Cardiac muscle cell (in vitro differentiated cells and primary cell): ENCODE measurements around the gene TRIO. TPM values are rescaled to one million over a fixed set of nuclear protein-coding genes. Genes with fewer than 3 reads are reported as not detected.

Experiments used
- DNase-seq, 2 donors: peaks; one replicate each; pipeline versions ENCODE4 v3.0.0 to v3.0.0-alpha.2; 2010 to 2017; ENCODE audit warnings: low read depth in 1 of 2, low spot score in 1 of 2
- H3K27ac ChIP-seq: fragments of 200-600 bp; sonication (generic); 2 replicates; pipeline ENCODE4 v1.5.1; 2016
- H3K27me3 ChIP-seq: fragments of 200-600 bp; sonication (generic); 2 replicates; pipeline ENCODE4 v1.6.0; 2016; ENCODE audit warnings: control low read depth
- H3K36me3 ChIP-seq: fragments of 200-600 bp; sonication (generic); 2 replicates; pipeline ENCODE4 v1.5.1; 2016; ENCODE audit warnings: control low read depth
- H3K4me1 ChIP-seq: fragments of 200-600 bp; sonication (generic); 2 replicates; pipeline ENCODE4 v1.8.1; 2017; ENCODE audit warnings: low read depth, mild to moderate bottlenecking, mixed run types
- H3K4me3 ChIP-seq: fragments of 200-600 bp; sonication (generic); 2 replicates; pipeline ENCODE4 v1.5.1; 2016; ENCODE audit warnings: mild to moderate bottlenecking
- H3K9me3 ChIP-seq: fragments of 200-600 bp; sonication (generic); 2 replicates; pipeline ENCODE4 v1.5.1; 2017; ENCODE audit warnings: low read depth, mild to moderate bottlenecking, control low read depth
- CTCF ChIP-seq: IDR thresholded peaks from 2 replicates; pipeline ENCODE4 v1.5.1; 2012; ENCODE audit warnings: low read depth, mild to moderate bottlenecking, low read length
- polyA plus RNA-seq: library from polyadenylated mRNA; unstranded; fragments of >200 nt; fragmentation: Nextera tagmentation; extraction: Ambion mirVana; gene quantifications from 2 replicates; pipeline ENCODE4 v1.2.1, GENCODE V29; 2016
- total RNA-seq: library from RNA; depleted of rRNA; stranded (reverse); fragments of >200 nt; gene quantifications from 2 replicates; pipeline ENCODE4 v1.2.3, GENCODE V29; 2016

TRIO gene
- total and polyA plus RNA-seq, 2 experiments from 2014 or later: 15.5 to 104 TPM

- no peak for TF ChIP-seq CTCF
- H3K9me3 ChIP-seq: no peaks in the 10 kb centered on the region
- no peak overlapping the region for H3K27ac ChIP-seq
- no peak overlapping the region for H3K4me3 ChIP-seq
- DNase-seq: no peak
- H3K27me3 ChIP-seq: no peaks in the 10 kb centered on the region
- peaks cover 28% of the 10 kb centered on the region for H3K4me1 ChIP-seq
- H3K36me3 ChIP-seq: no peaks in the 10 kb centered on the region
These were observed 118.9 kb downstream of the TRIO start for GRCh38 chr5:14261856-14262611.

DNA sequence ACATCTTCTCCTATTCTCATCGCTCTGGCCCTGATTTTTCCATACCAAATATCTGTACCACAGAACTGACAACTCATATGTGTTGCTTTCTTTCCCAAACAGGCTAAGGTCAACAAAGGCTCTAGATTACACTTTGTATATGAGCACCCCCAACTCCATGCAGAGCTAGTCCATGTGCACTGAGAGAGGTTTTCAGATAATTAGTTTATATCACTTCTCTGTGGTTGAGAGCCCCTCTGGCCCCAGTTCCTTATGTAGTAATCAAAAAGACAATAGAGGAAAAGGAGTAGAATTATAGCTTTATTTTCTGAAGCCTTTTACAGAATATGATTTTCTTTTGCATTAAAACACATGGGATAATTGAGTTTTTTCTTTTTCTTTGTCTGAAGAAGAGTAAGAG is 120.0 kb downstream of the TRIO start:
- Histone ChIP-seq H3K27me3 (no peaks in the 10 kb centered on the region), H3K4me3 (no peak overlapping the region), H3K4me1 (peaks cover 33% of the 10 kb centered on the region), H3K27ac (no peak overlapping the region), H3K9me3 (no peaks in the 10 kb centered on the region), H3K36me3 (no peaks in the 10 kb centered on the region)
- no peak for DNase-seq
- no peak for TF ChIP-seq CTCF

GRCh38 chr5:14263699-14264098 is 120.6 kb downstream of the TRIO start:
- no peaks in the 10 kb centered on the region for H3K36me3 ChIP-seq
- no peak overlapping the region for H3K27ac ChIP-seq
- no peak overlapping the region for H3K4me3 ChIP-seq
- H3K9me3 ChIP-seq: no peaks in the 10 kb centered on the region
- TF ChIP-seq CTCF: no peak
- DNase-seq: no peak
- peaks cover 39% of the 10 kb centered on the region for H3K4me1 ChIP-seq
- no peaks in the 10 kb centered on the region for H3K27me3 ChIP-seq

GRCh38 chr5:14264605-14265316 is 121.6 kb downstream of the TRIO start:
- no peaks in the 10 kb centered on the region for H3K9me3 ChIP-seq
- no peaks in the 10 kb centered on the region for H3K27me3 ChIP-seq
- DNase-seq: peak; percentile 93
- peak overlapping the region; percentile 20 for H3K27ac ChIP-seq
- no peak for TF ChIP-seq CTCF
- peak overlapping the region; percentile 22 for H3K4me3 ChIP-seq
- no peaks in the 10 kb centered on the region for H3K36me3 ChIP-seq
- peaks cover 50% of the 10 kb centered on the region for H3K4me1 ChIP-seq

DNA sequence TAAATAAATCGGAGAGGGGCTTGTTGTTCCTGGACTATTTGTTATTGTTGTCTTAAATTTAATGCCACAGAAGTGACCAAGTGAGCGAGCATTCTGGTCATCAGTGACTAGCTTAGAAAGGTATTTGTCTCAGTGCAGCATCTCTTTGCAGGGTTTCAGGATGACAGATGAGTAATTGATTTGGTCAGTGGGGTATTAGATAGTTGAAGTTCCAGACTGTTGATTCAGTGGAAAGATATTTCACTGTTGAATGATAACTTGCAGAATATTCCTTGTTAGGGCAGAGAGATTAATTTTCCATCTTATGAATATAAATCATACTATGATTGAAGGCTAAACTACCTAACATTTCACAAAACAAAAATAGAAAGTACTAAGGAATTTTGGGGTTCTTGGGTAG is 122.4 kb downstream of the TRIO start:
- no peaks in the 10 kb centered on the region for H3K36me3 ChIP-seq
- no peaks in the 10 kb centered on the region for H3K9me3 ChIP-seq
- peaks cover 55% of the 10 kb centered on the region for H3K4me1 ChIP-seq
- no peak overlapping the region for H3K4me3 ChIP-seq
- no peaks in the 10 kb centered on the region for H3K27me3 ChIP-seq
- peak in 1 of 2 donors; percentile 61 for DNase-seq
- no peak for TF ChIP-seq CTCF
- no peak overlapping the region for H3K27ac ChIP-seq
